Heart left ventricle (tissue), 13 donors: Measurements from ENCODE around the gene VGLL3.

ENCODE experiments used
- CTCF ChIP-seq, 12 donors: fragments of 200-600 bp; sonication (generic) in 4 of 12; IDR thresholded peaks; one replicate each; pipeline versions ENCODE4 v1.5.0 to v1.8.0; 2018 to 2022; ENCODE audit warnings: antibody characterized with exemption in 12 of 12, mild to moderate bottlenecking in 5 of 12
- POLR2A ChIP-seq, 2 donors: fragments of 450-650 bp; IDR thresholded peaks; one replicate each; pipeline ENCODE4 v1.6.1; 2017; ENCODE audit warnings: antibody characterized with exemption in 2 of 2, mild to moderate bottlenecking in 2 of 2, moderate library complexity in 2 of 2
- donor health status: ischemic (EF 13 %, LVEDD 7.1; RV severe dilation, severe dysfunction).
- donor health status: DM: no; HTN: yes; CAD: no.
- donor health status: DM: no; HTN: no; CAD: no.
- donor health status: ischemic (EF 25% LVEDD 6.9; RV normal size, moderate dysfunction).
- donor health status: ischemic (EF 25% LVEDD 5.7; RV mildly dilated, moderate dysfunction).
- donor health status: ischemic (EF 35%, LVEDD 5.7; RV mildly dilated, moderate dysfunction).
- donor health status: nonischemic (EF 11% LVEDD 7.7; RV severe dilation, severe dysfunction).
- donor health status: DM: yes; HTN: yes; CAD: no.
- donor health status: PGD.
- donor health status: ischemic (EF 29% LVEDD 5.4; RV normal size, mild dysfunction).
- donor health status: nonischemic (EF 23%, LVEDD 6.1; RV moderate dilation, normal function).

- TF ChIP-seq CTCF (IDR thresholded peaks at IDR 0.05) (no peak), POLR2A (IDR thresholded peaks at IDR 0.05) (no peak)
Measured at GRCh38 chr3:86937306-86937791, 53.6 kb downstream of the VGLL3 start.
